Cerebellar cortex (tissue), 1 donor: ENCODE results near the gene PNMA8C.

ENCODE experiments used
- DNase-seq: peaks from one replicate; pipeline ENCODE4 v3.0.0-alpha.2; 2015; ENCODE audit warnings: low spot score

The PNMA8C gene

DNA sequence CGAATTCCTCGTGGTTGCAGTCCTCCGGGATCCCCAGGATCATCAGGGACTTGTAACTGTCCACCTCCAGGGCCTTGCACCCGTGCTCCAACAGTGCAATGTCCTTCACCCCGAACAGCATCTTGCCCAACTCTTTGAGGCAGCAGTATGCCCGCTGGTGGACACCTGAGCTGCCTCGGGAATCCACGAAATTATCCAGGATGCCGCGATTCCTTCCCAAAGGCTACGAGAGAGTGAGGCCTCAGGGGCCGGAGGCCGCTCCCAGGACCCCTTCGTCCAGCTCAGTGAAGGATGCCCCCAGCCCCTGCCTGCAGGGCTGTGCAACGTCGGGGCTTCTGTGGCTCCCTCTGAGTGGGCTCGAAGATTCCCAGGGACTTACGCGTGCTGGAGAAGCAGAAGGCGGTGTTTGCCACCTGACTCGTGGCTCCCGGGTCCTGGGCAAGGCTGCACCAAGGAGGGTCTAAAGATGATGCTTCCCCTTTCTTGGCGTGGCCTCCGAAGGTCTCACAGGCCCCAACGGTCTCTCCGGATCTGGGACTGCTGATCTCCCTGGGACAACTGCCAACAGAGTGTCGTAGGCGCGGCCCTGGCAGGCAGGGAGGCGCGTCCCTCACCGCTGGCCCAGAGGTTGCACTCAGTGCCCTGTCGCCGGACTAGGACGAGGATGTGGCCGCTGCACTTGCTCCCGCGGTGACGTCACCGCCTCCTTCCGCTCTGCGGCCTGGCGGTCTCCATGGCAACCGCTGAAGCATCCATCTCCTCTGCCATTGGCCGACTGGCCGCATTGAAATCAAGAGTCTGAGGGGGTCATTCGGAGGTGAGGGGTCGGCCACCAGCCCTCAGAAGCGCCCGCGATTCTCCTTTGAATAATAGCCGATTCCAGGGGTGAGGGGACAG lies at the start of gene PNMA8C:
Gene PNMA8C (minus strand): TSS at position 698 of the 897 bp plus-strand sequence. CDS start 577 bp downstream, at position 121.
- DNase-seq = peak; percentile 80

DNA sequence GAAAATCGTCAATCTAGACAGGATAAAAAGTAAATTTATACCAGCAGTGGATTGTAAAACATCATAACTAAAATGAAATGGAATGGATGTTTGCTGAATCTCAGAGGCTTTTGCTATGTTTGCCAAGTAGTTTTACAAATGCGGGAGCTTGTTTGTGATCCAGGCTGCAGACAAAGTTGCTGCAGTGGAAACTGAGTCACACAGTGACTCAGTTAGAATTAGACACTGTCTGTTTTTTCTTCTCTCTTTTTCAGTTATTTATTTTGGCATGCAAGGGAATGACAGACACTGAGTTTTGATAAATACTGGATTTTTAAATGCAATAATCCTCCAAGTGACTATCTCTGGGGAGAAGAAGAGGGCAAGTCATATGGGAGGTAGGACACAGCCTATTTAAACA lies 47.2 kb upstream of the PNMA8C start:
- DNase-seq = no peak

DNA sequence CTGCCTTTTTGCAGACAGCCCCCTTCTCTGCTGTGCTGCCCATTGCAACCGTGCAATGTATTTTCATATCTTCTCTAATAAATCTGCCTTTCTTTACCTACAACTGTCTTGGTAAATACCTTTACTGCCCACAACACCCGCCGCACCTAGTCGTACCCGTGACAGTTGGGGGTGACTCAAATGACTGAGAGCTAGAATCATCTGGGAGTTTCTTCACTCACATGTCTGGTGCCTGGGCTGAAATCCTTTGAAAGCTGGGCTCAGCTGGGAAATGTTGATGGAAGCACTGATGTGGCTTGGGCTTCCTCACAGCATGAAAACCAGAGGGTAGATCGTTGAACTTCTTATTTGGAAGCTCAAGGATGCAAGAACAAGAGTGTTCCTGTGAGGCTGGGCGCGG lies 45.5 kb upstream of the PNMA8C start:
- no peak for DNase-seq

DNA sequence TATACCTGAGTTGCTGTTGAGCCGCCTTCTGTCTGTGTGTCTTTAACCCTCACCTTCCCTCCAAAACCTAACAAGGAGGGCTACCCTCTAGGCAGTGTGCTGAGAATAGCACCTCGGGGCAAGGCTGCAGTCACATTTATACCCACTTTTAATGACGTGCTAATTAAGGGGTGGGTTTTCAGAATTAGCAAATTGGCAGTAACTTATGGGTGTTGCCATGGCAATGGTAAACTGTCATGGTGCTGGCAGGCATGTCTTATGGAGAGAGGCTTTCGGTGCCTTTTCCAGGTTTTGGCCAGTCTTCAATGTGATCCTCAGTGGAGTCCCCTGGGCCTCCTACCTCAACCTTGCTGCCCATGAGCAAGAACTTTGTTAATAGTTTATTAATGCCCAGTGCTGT lies 43.9 kb upstream of the PNMA8C start:
- no peak for DNase-seq

DNA sequence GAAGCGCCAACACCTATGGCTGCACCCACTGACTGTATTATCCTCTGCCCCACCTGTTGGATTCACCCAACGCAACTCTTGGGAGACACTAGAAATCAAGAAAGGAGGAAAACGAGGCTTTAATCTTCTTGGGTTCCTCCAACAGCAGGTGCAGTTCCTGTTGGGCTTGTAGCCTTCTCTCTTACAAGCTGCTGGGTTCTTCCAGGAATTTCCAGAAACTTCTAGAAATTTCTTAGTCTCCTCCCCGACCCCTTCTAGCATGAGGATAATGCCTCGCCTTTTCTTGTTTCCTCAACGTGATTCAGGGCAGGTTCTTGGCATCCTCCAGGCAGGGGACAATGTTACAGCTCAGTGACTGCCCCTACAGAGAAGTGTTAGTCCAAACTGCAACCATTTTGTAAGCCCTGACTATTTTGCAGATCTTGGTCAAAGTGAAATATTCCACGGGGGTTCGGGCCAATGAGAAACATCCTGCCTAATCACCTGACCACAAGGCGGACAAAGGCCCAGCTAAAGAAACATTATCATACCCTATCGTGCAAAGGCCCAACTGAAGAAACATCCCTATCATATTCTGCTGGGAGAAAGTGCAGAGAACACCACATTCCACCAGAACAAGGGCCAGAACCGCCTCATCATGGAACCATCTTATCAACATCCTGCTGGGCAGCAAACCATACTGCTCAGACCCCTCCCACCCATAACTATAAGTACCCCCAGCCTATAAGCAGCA lies 43.2 kb upstream of the PNMA8C start:
- peak; percentile 19 for DNase-seq

DNA sequence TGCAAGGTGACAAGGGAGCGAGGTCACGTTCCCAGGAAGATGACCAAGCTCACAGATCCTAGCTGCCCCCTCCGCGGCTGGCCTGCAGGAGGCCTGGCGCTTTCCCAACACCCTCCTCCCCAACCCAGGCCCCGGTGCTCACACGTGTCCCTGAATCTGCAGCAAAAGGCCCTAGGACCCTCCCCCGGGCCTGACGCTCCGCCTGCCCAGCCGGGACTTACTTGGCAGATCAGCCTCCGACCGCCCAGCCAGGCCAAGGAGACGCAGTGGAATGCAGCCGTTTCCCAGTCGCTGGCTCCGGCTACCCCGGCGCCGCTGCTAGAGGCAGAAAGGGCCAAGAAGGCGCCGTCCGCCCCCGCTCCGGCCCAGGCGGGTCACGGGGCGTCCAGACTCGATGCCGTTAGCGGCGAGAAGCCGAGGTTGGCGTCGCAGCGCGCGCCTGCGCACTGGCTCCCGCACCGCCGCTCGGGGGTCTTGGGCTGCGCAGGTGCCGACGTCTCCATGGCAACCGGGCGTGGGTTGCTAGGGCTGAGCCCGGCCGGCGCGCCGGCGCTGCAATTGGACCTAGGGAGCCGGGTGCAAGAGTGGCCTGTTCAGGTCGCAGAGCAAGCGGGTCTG lies 42.5 kb upstream of the PNMA8C start, which contains the start of gene PNMA8A:
Gene PNMA8A (minus strand): TSS at position 448 of the 618 bp plus-strand sequence. CDS start 528 bp downstream, outside the sequence.
- peak; percentile 77 for DNase-seq

DNA sequence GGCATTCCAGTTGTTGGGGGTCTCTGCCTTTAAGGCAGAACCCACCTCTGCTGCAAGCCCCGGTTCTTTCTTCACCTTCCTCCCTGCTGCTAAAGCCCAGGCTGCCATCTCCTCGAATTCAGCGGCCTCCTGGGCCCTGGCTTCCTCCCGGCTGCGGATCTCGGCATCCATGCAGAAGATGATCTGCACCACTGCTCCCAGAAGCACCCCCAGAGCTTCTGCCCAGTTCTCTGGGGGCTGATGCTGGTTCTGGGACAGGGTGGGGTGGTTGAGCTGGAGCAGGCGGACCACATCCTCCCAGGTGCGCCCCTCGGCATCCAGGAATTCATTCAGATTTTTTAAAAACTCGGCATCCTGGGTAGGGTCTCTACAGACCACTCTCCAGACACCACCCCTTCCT lies 41.6 kb upstream of the PNMA8C start:
- no peak for DNase-seq

DNA sequence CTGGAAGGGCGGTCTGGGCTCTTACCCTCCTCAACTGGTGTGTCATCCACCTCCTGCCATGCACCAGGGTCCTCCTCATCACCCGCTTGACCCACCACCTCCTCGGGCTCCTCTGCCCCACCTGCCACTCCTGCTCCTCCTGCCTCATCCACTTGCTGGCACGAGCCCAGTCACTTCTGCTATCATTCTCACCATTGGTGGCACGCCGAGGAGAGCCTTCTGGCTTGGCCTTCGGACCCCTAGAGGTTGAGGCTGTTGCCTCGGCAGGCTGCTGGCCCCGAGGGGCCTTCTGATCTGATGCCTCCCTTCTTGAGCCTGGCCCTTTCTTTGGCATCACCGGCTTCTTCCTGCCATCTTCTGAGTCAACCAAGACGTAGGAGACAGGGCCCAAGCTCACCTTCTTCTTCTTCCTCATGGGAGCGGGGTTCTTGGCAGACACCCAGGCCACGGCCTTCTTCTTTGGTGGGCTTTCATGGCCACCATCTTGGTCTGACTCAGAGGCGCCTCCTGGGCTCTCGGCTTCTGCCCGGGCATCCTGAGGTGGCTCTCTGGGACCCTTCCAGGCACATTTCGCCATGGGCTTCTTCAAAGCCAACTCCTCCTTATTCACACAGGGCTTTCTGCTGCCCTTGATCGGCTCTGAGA lies 40.9 kb upstream of the PNMA8C start:
- no peak for DNase-seq

DNA sequence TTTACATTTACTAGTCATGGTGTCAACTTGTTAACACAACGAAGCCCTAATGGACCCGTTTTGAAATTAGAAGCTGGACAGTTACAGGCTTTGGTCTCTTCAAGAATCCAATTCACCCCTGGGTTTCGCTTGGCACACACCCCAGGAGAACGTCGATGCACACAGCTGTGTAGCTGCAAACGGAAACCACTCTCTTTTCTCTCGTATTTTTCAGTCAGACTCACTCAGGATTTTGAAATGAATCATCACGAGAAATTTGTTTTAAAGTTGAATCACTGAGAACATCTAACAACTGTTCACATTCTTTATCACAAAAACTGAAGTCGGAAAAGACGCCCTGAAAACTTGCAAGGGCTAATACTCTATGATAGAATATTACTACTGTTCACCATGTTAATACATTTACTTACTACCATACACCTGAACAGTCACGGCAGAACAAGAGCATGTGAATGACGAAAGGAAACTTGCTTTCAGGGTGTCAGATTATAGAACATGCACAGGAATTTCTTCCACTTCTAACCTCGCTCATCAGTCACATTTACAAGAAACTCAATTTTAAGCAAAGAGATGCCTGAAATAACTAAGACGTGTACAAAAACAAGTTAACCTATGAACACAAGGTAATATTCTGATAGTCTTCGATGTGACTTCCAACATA lies 37.9 kb upstream of the PNMA8C start:
- DNase-seq = no peak

DNA sequence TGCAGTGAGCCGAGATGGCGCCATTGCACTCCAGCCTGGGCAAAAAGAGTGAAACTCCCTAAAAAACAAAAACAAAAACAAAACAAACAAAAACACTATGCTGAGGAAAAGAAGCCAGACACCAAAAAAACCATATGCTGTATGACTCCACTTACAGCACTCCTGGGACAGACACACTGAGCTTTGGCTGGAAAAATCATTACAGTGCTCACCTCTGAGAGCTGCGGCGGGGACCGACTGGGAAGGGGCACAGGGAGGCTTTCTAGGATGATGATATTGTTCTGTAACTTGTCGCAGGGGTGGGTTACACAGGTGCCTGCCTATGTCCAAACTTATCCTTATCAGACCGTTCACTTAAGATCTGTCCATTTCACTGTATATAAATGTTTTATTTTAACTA lies 34.8 kb upstream of the PNMA8C start:
- no peak for DNase-seq

DNA sequence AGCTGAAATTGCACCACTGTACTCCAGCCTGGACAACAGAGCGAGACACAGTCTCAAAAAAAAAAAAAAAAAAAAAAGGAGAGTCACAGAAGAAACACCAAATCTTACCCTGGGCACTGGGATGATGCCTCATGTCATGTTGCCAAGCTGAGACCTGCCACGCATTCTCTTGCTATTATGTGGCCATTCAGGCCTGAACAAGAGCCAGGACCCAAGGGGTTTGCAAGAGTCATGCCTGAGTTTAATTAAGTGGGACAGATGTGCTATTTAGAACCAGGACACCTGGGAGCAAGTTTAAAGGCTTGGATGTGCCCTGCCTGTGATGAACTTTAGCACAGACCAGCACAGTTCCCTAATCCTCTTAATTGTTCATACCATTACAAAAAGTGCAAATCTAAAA lies 32.8 kb upstream of the PNMA8C start:
- no peak for DNase-seq

DNA sequence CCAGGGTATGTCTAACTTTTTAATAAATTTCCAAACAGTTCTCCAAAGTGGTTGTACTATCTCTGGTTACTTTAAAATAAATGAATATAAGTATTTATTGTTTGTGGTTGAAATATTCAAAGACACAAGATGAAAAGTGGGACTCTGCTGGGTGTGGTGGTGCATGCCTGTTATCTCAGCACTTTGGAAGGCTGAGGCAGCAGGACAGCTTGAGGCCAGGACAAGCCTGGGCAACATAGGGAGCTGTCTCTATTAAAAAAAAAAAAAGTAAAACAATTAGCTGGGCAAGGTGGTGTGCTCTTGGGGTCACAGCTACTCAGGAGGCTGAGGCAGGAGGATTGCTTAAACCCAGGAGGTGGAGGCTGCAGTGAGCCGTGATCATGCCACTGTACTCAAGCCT lies 32.2 kb upstream of the PNMA8C start:
- no peak for DNase-seq

DNA sequence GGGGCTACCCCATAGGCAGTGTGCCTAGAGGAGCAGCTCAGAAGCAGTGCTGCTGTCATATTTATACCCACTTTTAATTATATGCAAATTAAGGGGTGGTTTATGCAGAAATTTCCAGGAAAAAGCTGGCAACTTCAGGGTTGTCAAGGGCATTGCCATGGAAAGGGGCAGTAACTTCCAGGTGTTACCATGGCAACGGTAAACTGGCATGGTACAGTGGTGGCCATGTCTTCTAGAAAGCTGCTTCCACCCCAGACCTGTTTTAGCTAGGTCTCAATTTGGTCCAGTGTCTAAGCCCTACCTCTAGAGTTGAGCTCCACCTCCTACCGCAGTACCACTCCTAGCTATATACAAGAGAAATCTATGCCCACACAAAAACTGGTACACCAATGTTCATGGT lies 31.3 kb upstream of the PNMA8C start:
- no peak for DNase-seq

DNA sequence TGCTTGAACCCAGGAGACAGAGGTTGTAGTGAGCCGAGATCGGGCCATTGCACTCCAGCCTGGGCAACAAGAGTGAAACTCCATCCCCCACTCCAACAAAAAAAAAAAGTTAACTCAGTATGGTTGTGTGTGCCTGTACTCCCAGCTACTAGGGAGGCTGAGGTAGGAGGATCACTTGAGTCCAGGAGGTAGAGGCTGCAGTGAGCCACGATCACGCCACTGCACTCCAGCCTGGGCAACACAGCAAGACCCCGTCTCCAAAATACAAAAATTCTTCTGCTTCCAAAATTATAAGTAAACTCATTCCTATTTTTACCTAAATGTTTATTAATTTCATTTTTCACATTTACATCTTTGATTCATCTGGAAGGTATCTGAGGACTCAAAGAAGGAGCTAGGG lies 28.2 kb upstream of the PNMA8C start:
- DNase-seq = no peak

DNA sequence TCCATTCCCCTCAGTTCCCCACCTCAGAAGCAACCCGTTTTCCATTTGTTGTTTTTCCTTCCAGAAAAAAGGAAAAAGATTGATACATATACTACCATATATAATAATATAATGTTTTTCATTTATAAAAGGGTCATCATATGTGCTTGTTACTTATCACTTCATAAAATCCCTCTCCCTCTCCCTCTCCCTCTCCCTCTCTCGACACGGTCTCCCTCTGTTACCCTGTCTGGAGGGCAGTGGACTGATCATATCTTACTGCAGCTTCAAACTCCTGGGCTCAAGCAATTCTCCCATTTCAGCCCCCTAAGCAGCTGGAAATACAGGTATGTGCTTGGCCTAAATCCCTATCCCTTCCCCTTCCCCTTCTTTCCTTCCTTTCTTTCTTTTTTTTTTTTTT lies 25.5 kb upstream of the PNMA8C start:
- no peak for DNase-seq

DNA sequence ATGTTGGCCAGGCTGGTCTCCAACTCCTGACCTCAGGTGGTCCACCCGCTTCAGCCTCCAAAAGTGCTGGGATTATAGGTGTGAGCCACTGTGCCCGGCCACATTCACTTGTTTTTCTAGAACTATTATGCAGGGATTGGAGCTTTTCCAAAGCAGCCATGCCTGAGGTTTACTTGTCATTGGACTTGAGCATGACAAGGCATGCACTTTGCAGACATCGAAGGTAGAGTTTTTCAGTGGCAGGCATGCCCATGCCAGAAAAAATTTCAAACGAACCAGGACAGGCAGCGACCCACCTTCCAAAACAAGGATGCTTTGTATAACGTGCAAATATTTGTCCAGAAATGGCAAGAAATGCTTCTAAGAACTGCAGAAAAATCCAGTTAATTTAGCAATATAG lies 24.9 kb upstream of the PNMA8C start:
- DNase-seq = no peak

DNA sequence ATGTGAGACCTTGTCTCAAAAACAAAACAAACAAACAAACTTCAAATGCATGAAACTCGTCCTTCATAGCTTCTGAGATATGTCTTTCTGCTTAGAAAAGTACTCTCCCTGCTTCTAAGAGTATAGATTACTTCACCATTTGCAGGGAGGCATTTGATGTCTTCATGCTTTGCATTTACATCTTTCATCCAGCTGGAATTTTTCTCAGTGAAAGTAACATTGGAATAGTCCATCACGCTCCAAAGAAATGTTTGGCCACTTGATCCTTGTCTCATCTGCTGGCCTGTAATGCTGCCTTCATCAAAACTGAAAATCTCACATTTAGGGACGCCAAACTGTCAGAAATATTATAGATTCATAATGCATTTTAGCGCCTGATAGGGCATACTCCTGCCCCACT lies 23.4 kb upstream of the PNMA8C start:
- DNase-seq = no peak

DNA sequence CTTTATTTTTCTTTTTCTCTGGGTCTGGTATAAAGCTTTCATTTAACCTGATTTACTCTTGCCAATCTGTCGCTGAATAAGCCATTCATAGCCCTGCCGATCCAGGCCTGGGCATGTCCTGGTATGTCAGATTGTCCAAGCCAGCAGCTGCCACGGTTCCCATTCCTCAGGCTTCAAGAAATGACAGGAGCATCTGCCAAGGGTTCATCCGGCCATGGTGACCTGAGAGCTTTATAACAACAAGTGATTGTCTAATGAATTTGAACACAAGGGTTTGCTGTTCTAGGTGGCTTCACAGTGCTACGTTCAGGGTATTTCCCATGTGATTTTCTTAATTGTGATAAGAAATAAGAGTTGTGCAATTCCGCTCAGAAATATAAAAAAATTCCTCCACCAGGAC lies 22.6 kb upstream of the PNMA8C start:
- no peak for DNase-seq

DNA sequence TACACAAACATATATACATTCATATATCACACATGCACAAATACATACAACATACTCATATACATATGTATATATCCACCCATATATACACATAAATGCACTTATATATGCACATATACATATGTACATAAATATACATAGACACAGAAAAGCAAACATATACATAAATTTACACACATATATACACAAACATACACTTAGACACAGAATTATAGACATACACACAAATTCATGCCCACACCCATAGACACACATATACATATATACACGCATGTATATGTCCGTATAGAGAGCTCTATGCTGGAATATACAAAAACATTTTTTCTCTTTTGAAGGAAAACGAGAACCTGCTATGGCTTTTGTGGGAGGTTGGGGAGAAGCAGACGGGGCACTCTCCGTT lies 22.0 kb upstream of the PNMA8C start:
- DNase-seq = no peak

DNA sequence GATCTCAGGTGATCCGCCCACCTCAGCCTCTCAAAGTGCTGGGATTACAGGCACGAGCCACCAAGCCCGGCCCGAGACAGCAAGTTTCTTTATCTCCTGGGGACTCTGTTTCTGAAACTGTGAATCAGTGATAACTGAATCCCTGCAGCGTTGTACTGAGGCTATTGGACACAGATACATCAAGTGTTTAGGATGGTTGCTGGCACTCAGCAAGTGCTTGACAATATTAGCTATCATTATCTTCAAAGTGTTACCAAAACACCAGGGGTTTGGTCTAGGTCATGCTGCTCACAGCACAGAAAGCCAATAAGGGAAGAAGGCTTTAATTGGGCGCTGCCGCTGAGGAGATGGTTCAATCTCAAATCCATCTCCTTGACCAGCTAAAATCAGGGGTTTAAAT lies 20.5 kb upstream of the PNMA8C start:
- no peak for DNase-seq

DNA sequence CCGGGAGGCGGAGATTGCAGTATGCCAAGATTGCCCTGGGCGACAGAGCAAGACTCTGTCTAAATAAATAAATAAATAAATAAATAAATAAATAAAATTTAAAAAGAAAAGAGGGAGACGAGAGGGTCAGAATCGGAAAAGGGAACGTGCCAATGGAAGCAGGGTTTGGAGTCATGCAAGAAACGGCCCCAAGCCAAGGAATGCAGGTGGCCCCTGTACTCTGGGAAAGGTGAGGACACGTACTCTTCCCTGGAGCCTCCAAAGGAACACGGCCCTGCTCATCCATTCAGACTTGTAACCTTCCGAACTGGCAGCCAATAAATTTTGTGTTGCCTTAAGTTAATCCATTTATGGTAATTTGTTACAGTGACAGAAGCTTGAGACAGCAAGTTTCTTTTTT lies 19.9 kb upstream of the PNMA8C start:
- DNase-seq = no peak

DNA sequence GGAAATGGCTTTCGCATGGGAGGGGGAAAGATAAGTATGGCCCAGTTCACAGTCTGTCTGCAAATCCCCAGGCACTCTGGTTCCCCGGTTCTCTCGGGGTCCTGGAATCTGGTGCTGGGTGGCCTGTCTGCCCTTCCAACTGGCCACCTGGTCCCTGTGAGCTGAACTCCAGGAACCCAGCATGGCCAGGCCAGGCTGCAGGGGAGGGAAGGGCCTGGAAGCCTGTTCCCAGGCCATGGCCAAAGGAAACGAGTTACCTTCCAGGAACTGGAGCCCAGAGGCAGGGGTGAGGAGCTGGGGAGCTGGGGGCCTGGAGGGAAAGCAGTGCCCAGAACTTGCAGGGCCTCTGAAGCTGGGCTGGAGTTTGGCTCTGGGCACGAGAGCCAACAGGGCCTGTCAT lies 19.1 kb upstream of the PNMA8C start:
- DNase-seq = no peak
